Activated naive CD4-positive, alpha-beta T cell treated with anti-CD3 and anti-CD28 coated beads, Interleukin-2, amount 10 ng/mL, durations not matched to agents 7 days and 5 days (primary cell): ENCODE data around the gene FOXI2.

Source experiments
- CTCF ChIA-PET: fragments of 350-600 bp; sonication (Branson Sonifier 250); formaldehyde crosslinking; loops from one replicate; lab custom pipeline; 2021; ENCODE audit warnings: antibody characterized with exemption; lab: Charles Lee
- DNase-seq: peaks from one replicate; pipeline ENCODE4 v3.0.0-alpha.2; 2020
- H3K27ac Mint-ChIP-seq: one replicate; pipeline ENCODE4 v1.8.0; 2021; ENCODE audit warnings: mild to moderate bottlenecking, moderate library complexity, mixed read lengths
- H3K27me3 Mint-ChIP-seq: one replicate; pipeline ENCODE4 v1.8.0; 2021; ENCODE audit warnings: mild to moderate bottlenecking, mixed read lengths
- H3K36me3 Mint-ChIP-seq: one replicate; pipeline ENCODE4 v1.8.0; 2021; ENCODE audit warnings: mixed read lengths
- H3K4me1 Mint-ChIP-seq: one replicate; pipeline ENCODE4 v1.8.0; 2021; ENCODE audit warnings: mixed read lengths
- H3K4me3 Mint-ChIP-seq: one replicate; pipeline ENCODE4 v1.8.0; 2021; ENCODE audit warnings: mild to moderate bottlenecking, moderate library complexity, mixed read lengths
- H3K9me3 Mint-ChIP-seq: one replicate; pipeline ENCODE4 v1.8.0; 2021; ENCODE audit warnings: mixed read lengths

The FOXI2 gene

DNA sequence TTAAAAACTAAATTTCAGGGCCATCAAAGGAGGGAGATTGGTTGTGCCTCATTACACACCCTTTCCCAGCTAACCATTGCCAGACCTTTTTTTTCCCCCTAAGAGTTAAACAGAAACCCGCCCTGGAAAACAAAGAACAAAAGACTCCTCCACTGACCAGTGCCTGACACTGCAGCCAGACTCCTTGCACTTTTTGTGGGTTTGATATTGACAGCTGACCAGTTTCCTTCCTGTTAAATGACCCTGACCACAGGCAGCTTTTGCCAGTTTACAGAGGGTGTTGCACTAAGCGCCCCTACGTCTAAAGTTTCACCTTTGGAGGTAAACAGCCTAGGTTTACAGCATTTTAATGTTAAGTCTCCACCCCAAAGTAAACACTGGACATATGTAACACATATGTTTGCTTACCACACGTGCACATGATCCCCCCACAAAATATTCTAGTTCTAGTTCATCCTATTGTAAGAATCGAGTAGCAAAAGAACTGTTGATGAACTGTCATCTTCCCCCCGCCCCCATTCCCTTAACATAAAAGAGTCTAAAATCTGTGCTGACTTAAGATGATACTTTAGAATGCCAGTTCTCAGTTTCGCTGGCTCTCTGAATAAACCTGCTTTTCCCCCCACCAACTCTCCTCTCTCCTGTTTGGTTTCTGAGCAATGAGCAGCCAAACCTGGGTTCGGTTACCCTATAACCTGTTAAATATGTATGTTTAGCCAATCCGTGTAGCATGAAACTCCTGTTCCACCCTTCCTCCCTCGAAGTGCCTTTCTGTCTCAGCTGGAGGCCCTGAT lies 38.0 kb downstream of the FOXI2 start:
- H3K4me3 Mint-ChIP-seq = no peak overlapping the region
- DNase-seq = no peak
- H3K9me3 Mint-ChIP-seq = no peaks in the 10 kb centered on the region
- CTCF ChIA-PET = no interaction called here
- no peaks in the 10 kb centered on the region for H3K27me3 Mint-ChIP-seq
- no peak overlapping the region for H3K27ac Mint-ChIP-seq
- no peaks in the 10 kb centered on the region for H3K4me1 Mint-ChIP-seq
- H3K36me3 Mint-ChIP-seq = no peaks in the 10 kb centered on the region

DNA sequence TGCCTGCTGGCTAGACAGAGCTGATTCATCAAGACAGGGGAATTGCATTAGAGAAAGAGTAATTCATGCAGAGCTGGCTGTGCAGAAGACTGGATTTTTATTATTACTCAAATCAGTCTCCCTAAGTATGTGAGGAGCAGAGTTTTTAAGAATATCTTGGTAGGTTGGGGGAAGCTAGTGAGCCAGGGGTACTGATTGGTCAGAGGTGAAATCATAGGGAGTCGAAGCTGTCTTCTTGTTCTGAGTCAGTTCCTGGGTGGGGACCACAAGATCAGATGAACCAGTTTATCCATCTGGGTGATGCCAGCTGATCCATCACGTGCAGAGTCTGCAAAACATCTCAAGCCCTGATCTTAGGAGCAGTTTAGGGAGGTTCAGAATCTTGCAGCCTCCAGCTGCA lies 39.8 kb downstream of the FOXI2 start:
- DNase-seq = no peak
- Mint-ChIP-seq H3K4me3 (no peak overlapping the region), H3K9me3 (no peaks in the 10 kb centered on the region), H3K4me1 (no peaks in the 10 kb centered on the region), H3K36me3 (no peaks in the 10 kb centered on the region), H3K27me3 (no peaks in the 10 kb centered on the region), H3K27ac (no peak overlapping the region)
- CTCF ChIA-PET = no interaction called here

DNA sequence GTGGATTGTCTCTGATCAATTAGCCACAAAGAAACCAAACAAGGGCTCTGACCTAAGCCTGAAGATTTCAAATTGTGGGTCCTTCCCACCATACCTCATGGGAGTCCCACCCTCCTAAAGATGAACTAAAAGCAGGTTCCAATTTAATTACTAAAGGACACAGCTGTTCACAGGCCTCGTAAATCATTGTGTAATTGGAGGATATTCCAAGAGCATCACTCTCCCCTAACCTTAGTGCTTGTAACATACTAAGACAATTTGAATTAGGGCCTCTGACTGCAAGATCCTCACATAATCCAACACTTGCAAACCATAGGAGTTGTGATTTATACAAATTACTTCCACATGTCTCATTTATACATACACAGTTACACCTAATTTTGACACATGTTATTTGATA lies 44.4 kb downstream of the FOXI2 start:
- Mint-ChIP-seq H3K9me3 (no peaks in the 10 kb centered on the region), H3K36me3 (no peaks in the 10 kb centered on the region), H3K4me1 (no peaks in the 10 kb centered on the region), H3K4me3 (no peak overlapping the region), H3K27ac (no peak overlapping the region), H3K27me3 (no peaks in the 10 kb centered on the region)
- no peak for DNase-seq
- CTCF ChIA-PET = no interaction called here

DNA sequence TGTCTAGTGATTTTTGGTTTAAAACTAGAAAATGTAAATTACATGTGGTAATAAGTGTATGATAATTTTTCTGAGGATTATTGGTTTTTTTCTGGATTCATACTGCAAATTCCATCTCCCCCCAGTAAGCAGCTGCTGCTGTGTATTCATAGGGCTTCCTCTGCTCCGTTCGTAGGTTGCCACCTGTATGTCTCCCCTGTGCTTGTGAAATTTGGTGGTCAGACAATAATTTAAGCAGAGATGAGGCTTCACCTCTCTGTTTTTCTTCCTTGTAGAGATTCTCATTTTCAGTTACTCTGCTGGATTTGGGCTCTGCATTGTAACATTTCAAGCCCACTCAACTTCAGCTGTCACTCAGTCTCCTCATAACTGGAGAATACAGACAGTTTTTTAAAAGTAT lies 50.9 kb downstream of the FOXI2 start:
- Mint-ChIP-seq H3K4me1 (no peaks in the 10 kb centered on the region), H3K27me3 (peaks cover 14% of the 10 kb centered on the region), H3K36me3 (no peaks in the 10 kb centered on the region), H3K9me3 (peaks cover 2% of the 10 kb centered on the region), H3K27ac (no peak overlapping the region), H3K4me3 (no peak overlapping the region)
- CTCF ChIA-PET = no interaction called here
- DNase-seq = no peak

DNA sequence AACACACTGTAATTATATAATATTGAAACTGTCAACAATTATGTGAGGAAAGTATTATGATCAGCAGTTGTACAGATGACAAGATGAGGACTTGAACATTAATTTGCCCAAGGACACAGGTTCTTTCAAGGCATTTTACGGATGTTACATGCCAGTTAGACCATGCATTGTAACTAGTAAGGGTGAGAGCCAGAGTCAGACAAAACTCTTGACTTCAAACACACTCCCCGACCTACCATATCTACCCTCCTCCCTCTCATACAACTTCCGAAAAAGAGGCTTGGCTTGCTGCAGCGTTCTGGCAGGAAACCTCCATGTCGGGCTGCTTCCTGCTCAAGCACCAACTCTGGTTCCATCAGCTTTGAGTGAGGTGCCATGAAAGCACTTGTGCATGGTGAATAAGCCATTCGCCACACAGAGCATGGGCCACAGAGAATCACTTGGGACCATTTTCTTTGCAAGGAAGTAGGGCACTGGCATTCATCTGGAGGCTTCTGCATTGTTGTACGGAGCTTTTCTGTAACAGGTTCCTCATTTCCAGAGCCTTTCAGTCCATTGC lies 53.2 kb downstream of the FOXI2 start:
- H3K4me3 Mint-ChIP-seq = no peak overlapping the region
- DNase-seq = no peak
- H3K9me3 Mint-ChIP-seq = peaks cover 2% of the 10 kb centered on the region
- H3K4me1 Mint-ChIP-seq = no peaks in the 10 kb centered on the region
- H3K27me3 Mint-ChIP-seq = peaks cover 14% of the 10 kb centered on the region
- H3K36me3 Mint-ChIP-seq = no peaks in the 10 kb centered on the region
- H3K27ac Mint-ChIP-seq = no peak overlapping the region
- CTCF ChIA-PET = no interaction called here
